Measurements from ENCODE around the gene BICD1.

BICD1 gene

DNA sequence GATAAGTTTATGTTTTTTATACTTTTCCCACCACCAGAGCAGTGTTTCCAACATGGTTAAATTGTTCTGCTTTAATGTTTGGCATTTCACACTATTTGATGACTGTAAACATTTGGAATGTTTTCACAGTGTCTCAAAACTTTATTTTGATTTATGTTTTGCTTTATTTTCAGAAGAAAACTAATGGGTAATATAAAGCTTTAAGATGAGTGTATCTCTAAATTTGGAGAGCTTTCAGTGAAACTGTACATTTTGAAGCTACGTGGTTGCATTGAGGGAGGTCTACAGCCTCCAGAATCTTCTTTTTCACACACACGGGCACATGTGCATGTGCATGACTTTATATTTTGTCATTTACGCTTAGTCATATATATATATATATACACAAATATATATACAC lies 10.7 kb downstream of the BICD1 start:
- H3K36me3 ChIP-seq (ENCODE audit: insufficient read depth, low read length) = peaks cover 16% of the 10 kb centered on the region
- no peak overlapping the region for H3K27ac ChIP-seq (ENCODE audit: low read depth, low read length)
- WGBS = 88% methylated on average over 2 of the region's 3 CpGs
- peaks cover 42% of the 10 kb centered on the region for H3K4me1 ChIP-seq (ENCODE audit: insufficient read depth, low read length)
- no peak overlapping the region for H3K9ac ChIP-seq (ENCODE audit: low read depth, low read length)
- no peak overlapping the region for H3K4me3 ChIP-seq (ENCODE audit: low read length)
- no peaks in the 10 kb centered on the region for H3K27me3 ChIP-seq (ENCODE audit: insufficient read depth, low read length)
- no peaks in the 10 kb centered on the region for H3K9me3 ChIP-seq (ENCODE audit: insufficient read depth, low read depth, low read length)

DNA sequence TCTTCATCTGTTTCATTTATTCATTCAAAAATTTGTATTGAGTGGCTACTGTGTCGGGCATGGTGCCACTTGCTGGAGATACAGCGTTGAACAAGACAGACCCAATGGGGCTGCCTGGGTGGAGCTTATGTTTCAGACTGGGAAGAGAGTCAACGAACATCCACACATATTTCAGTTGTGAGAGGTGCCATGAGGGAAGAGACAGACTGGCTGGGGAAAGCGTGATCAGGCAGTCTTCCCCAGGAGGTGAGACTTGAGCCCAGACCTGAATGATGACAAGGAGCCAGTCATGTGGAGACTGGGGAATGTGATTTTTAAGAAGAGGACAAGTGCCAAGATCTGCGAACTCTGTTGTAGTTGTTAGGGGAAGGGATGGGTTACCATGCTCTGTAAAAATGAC lies 12.2 kb downstream of the BICD1 start:
- H3K4me3 ChIP-seq (ENCODE audit: low read length) = no peak overlapping the region
- no peaks in the 10 kb centered on the region for H3K9me3 ChIP-seq (ENCODE audit: insufficient read depth, low read depth, low read length)
- WGBS = 89% methylated on average over 5 of the region's 5 CpGs
- no peaks in the 10 kb centered on the region for H3K27me3 ChIP-seq (ENCODE audit: insufficient read depth, low read length)
- H3K9ac ChIP-seq (ENCODE audit: low read depth, low read length) = no peak overlapping the region
- peaks cover 6% of the 10 kb centered on the region; the same call in 1 of the 2 replicates for H3K36me3 ChIP-seq (ENCODE audit: insufficient read depth, low read length)
- peak overlapping the region; percentile 90 for H3K27ac ChIP-seq (ENCODE audit: low read depth, low read length)
- peaks cover 38% of the 10 kb centered on the region for H3K4me1 ChIP-seq (ENCODE audit: insufficient read depth, low read length)

- Histone ChIP-seq H3K9ac (ENCODE audit: low read depth, low read length) (peak overlapping the region; percentile 27; the same call in 1 of the 2 replicates), H3K36me3 (ENCODE audit: insufficient read depth, low read length) (peaks cover 6% of the 10 kb centered on the region; the same call in 1 of the 2 replicates), H3K4me1 (ENCODE audit: insufficient read depth, low read length) (peaks cover 37% of the 10 kb centered on the region), H3K9me3 (ENCODE audit: insufficient read depth, low read depth, low read length) (no peaks in the 10 kb centered on the region), H3K27ac (ENCODE audit: low read depth, low read length) (peak overlapping the region; percentile 90; the same call in 1 of the 2 replicates), H3K27me3 (ENCODE audit: insufficient read depth, low read length) (no peaks in the 10 kb centered on the region), H3K4me3 (ENCODE audit: low read length) (peak overlapping the region; percentile 18; the same call in 1 of the 2 replicates)
- WGBS = 43% methylated on average over 1 of the region's 2 CpGs
Observed at GRCh38 chr12:32120419-32120818, 13.8 kb downstream of the BICD1 start.

- Histone ChIP-seq H3K9me3 (ENCODE audit: insufficient read depth, low read depth, low read length) (no peaks in the 10 kb centered on the region), H3K4me1 (ENCODE audit: insufficient read depth, low read length) (peaks cover 22% of the 10 kb centered on the region), H3K36me3 (ENCODE audit: insufficient read depth, low read length) (peaks cover 5% of the 10 kb centered on the region; the same call in 1 of the 2 replicates), H3K9ac (ENCODE audit: low read depth, low read length) (no peak overlapping the region), H3K27me3 (ENCODE audit: insufficient read depth, low read length) (no peaks in the 10 kb centered on the region), H3K27ac (ENCODE audit: low read depth, low read length) (peak overlapping the region; percentile 29; the same call in 1 of the 2 replicates), H3K4me3 (ENCODE audit: low read length) (no peak overlapping the region)
- 65% methylated on average over 1 of the region's 1 CpG for WGBS
Observed at GRCh38 chr12:32124637-32125036, 18.0 kb downstream of the BICD1 start.

- H3K4me1 ChIP-seq (ENCODE audit: insufficient read depth, low read length) = peaks cover 14% of the 10 kb centered on the region; the same call in 1 of the 2 replicates
- WGBS = 97% methylated on average over 7 of the region's 7 CpGs
- H3K27ac ChIP-seq (ENCODE audit: low read depth, low read length) = no peak overlapping the region; the same call in 1 of the 2 replicates
- no peak overlapping the region for H3K4me3 ChIP-seq (ENCODE audit: low read length)
- no peaks in the 10 kb centered on the region for H3K9me3 ChIP-seq (ENCODE audit: insufficient read depth, low read depth, low read length)
- H3K9ac ChIP-seq (ENCODE audit: low read depth, low read length) = no peak overlapping the region
- peaks cover 11% of the 10 kb centered on the region; the same call in 1 of the 2 replicates for H3K36me3 ChIP-seq (ENCODE audit: insufficient read depth, low read length)
- no peaks in the 10 kb centered on the region for H3K27me3 ChIP-seq (ENCODE audit: insufficient read depth, low read length)
Observed at GRCh38 chr12:32125455-32126084, 18.9 kb downstream of the BICD1 start.

- Histone ChIP-seq H3K4me1 (ENCODE audit: insufficient read depth, low read length) (peaks cover 17% of the 10 kb centered on the region; the same call in 1 of the 2 replicates), H3K4me3 (ENCODE audit: low read length) (no peak overlapping the region), H3K9me3 (ENCODE audit: insufficient read depth, low read depth, low read length) (no peaks in the 10 kb centered on the region), H3K27ac (ENCODE audit: low read depth, low read length) (no peak overlapping the region), H3K9ac (ENCODE audit: low read depth, low read length) (no peak overlapping the region), H3K27me3 (ENCODE audit: insufficient read depth, low read length) (no peaks in the 10 kb centered on the region), H3K36me3 (ENCODE audit: insufficient read depth, low read length) (peaks cover 12% of the 10 kb centered on the region; the same call in 1 of the 2 replicates)
- 94% methylated on average over 2 of the region's 2 CpGs for WGBS
Observed at GRCh38 chr12:32126720-32127119, 20.1 kb downstream of the BICD1 start.

DNA sequence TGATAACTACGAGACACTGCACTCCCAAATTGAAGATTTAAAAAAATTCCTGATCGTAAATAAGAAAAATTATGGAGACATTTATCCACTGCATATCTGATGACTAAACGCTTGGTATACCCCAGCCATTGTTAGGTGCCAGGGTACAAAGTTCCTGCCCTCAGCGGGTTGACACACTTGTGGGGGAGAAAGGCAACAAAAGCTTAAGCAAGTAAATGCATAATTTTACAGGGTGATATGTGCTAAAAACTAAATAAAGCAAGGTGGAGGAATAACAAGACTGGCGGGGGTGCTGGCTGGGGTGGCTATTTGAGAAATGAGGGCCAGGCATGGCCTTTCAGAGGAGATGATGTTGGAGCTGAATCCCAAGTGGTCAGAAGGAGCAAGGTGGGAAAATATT lies 25.0 kb downstream of the BICD1 start:
- H3K4me3 ChIP-seq (ENCODE audit: low read length) = no peak overlapping the region
- H3K27ac ChIP-seq (ENCODE audit: low read depth, low read length) = no peak overlapping the region

DNA sequence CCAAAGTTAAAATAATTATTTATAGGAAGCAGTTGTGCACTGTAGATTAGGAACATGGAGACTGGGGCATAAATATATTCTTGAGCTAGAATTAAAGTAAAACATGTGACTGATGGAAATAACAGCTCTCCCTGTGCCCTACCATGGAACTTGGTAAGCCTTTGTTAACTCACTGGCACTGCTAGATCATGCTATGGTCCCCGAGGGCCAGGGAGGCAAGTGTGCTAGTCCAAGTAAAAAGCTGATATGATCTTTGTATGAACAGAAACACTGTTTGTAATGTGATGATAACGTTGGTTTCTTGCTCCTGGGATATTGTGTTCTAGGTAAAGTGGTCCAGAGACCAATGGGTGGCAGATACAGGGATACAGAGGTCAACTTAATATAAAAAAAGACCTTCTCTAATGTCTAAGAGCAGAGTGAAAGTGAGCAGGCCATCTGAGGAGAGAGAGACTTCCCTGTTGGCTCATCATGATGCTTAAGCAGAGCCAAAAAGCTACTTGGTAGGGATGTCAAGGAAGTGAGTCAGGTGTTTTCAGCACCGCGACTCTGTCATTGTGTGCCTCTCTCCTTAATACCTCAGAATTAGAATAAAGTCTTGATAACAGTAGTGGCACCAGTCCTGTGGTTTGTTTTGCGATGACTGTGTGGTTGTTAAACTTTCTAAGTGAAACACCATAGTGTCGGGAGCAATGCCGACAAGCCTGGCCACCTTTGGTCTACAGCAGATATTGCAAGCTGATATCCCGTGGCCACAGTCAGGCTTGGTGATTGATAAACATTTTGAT lies 27.6 kb downstream of the BICD1 start:
- Histone ChIP-seq H3K9me3 (ENCODE audit: insufficient read depth, low read depth, low read length) (no peaks in the 10 kb centered on the region), H3K4me1 (ENCODE audit: insufficient read depth, low read length) (peaks cover 30% of the 10 kb centered on the region), H3K36me3 (ENCODE audit: insufficient read depth, low read length) (peaks cover 14% of the 10 kb centered on the region; the same call in 1 of the 2 replicates), H3K9ac (ENCODE audit: low read depth, low read length) (no peak overlapping the region), H3K27me3 (ENCODE audit: insufficient read depth, low read length) (no peaks in the 10 kb centered on the region), H3K4me3 (ENCODE audit: low read length) (no peak overlapping the region), H3K27ac (ENCODE audit: low read depth, low read length) (no peak overlapping the region)
- WGBS = 81% methylated on average over 8 of the region's 8 CpGs

More for the DNA sequence above, 25.0 kb downstream of the BICD1 start:
- no peaks in the 10 kb centered on the region for H3K9me3 ChIP-seq (ENCODE audit: insufficient read depth, low read depth, low read length)
- WGBS = 92% methylated on average over 5 of the region's 5 CpGs
- H3K36me3 ChIP-seq (ENCODE audit: insufficient read depth, low read length) = peaks cover 19% of the 10 kb centered on the region; the same call in 1 of the 2 replicates
- H3K27me3 ChIP-seq (ENCODE audit: insufficient read depth, low read length) = no peaks in the 10 kb centered on the region
- H3K9ac ChIP-seq (ENCODE audit: low read depth, low read length) = no peak overlapping the region
- H3K4me1 ChIP-seq (ENCODE audit: insufficient read depth, low read length) = peaks cover 16% of the 10 kb centered on the region; the same call in 1 of the 2 replicates

DNA sequence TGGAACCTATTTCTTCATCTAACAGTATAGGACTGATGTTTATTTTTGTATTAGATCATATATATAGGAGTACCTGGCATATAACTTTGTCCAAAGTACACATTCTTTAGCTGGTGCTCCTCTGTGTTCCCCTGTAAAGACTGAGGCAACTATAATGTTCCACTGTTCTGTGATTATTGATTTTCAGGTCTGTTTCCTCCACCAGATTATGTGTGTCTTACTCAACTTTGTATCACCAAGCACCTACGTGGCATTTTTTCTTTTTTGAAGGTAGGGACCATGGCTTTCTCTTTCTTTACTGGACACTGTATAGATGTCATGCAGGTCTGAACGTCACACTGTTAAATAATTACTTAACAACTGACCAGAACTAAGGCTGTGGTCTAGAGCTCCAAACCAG lies 29.3 kb downstream of the BICD1 start:
- Histone ChIP-seq H3K27ac (ENCODE audit: low read depth, low read length) (no peak overlapping the region), H3K9ac (ENCODE audit: low read depth, low read length) (no peak overlapping the region), H3K27me3 (ENCODE audit: insufficient read depth, low read length) (no peaks in the 10 kb centered on the region), H3K9me3 (ENCODE audit: insufficient read depth, low read depth, low read length) (no peaks in the 10 kb centered on the region), H3K4me1 (ENCODE audit: insufficient read depth, low read length) (peaks cover 41% of the 10 kb centered on the region), H3K36me3 (ENCODE audit: insufficient read depth, low read length) (0 out of 2 replicates have a peak, but pooled peaks cover 7% of the 10 kb centered on the region), H3K4me3 (ENCODE audit: low read length) (no peak overlapping the region)
- WGBS = 89% methylated on average over 2 of the region's 2 CpGs

GRCh38 chr12:32136404-32136803 lies 29.8 kb downstream of the BICD1 start:
- no peak overlapping the region for H3K4me3 ChIP-seq (ENCODE audit: low read length)
- no peaks in the 10 kb centered on the region for H3K9me3 ChIP-seq (ENCODE audit: insufficient read depth, low read depth, low read length)
- no peaks in the 10 kb centered on the region for H3K27me3 ChIP-seq (ENCODE audit: insufficient read depth, low read length)
- H3K4me1 ChIP-seq (ENCODE audit: insufficient read depth, low read length) = peaks cover 44% of the 10 kb centered on the region
- H3K27ac ChIP-seq (ENCODE audit: low read depth, low read length) = no peak overlapping the region
- no peak overlapping the region for H3K9ac ChIP-seq (ENCODE audit: low read depth, low read length)
- 0 out of 2 replicates have a peak, but pooled peaks cover 7% of the 10 kb centered on the region for H3K36me3 ChIP-seq (ENCODE audit: insufficient read depth, low read length)
- 80% methylated on average over 4 of the region's 4 CpGs for WGBS

GRCh38 chr12:32139064-32139421 lies 32.4 kb downstream of the BICD1 start:
- H3K9me3 ChIP-seq (ENCODE audit: insufficient read depth, low read depth, low read length) = no peaks in the 10 kb centered on the region
- peak overlapping the region; percentile 53 for H3K4me3 ChIP-seq (ENCODE audit: low read length)
- H3K27ac ChIP-seq (ENCODE audit: low read depth, low read length) = peak overlapping the region; percentile 88
- peak overlapping the region; percentile 70 for H3K9ac ChIP-seq (ENCODE audit: low read depth, low read length)
- peaks cover 56% of the 10 kb centered on the region for H3K4me1 ChIP-seq (ENCODE audit: insufficient read depth, low read length)
- no peaks in the 10 kb centered on the region for H3K27me3 ChIP-seq (ENCODE audit: insufficient read depth, low read length)
- 0 out of 2 replicates have a peak, but pooled peaks cover 5% of the 10 kb centered on the region for H3K36me3 ChIP-seq (ENCODE audit: insufficient read depth, low read length)
- WGBS = 20% methylated on average over 2 of the region's 2 CpGs
